ENCODE data around the gene LHFPL2. TPM values are rescaled to one million over a fixed set of nuclear protein-coding genes. Genes with fewer than 3 reads are reported as not detected.

The LHFPL2 gene
- total RNA-seq, 4 donors from 2014 or later = 10.3 to 11.6 (median 10.8) TPM

GRCh38 chr5:78566747-78567425, 81.7 kb downstream of the LHFPL2 start:
- Histone ChIP-seq H3K27me3 (no peaks in the 10 kb centered on the region), H3K4me1 (peaks cover 25% of the 10 kb centered on the region), H3K27ac (peak overlapping the region; percentile 80), H3K9me3 (no peaks in the 10 kb centered on the region), H3K36me3 (no peaks in the 10 kb centered on the region), H3K4me3 (no peak overlapping the region)
- WGBS = 79% methylated on average over 7 of the region's 7 CpGs
- TF ChIP-seq CTCF (IDR thresholded peaks at IDR 0.05) = no peak
- no peak for TF ChIP-seq POLR2AphosphoS5 (IDR thresholded peaks at IDR 0.05)
- TF ChIP-seq POLR2A (IDR thresholded peaks at IDR 0.05) = no peak
- TF ChIP-seq EP300 (IDR thresholded peaks at IDR 0.05) = no peak
- no peak for DNase-seq (ENCODE audit: low spot score in 2 of 2)

- DNase-seq (ENCODE audit: low spot score in 2 of 2) = no peak
- H3K4me3 ChIP-seq = no peak overlapping the region
- no peak overlapping the region for H3K27ac ChIP-seq
- H3K27me3 ChIP-seq = no peaks in the 10 kb centered on the region
- TF ChIP-seq POLR2A (IDR thresholded peaks at IDR 0.05) = no peak
- TF ChIP-seq EP300 (IDR thresholded peaks at IDR 0.05) = no peak
- TF ChIP-seq CTCF (IDR thresholded peaks at IDR 0.05) = no peak
- no peak for TF ChIP-seq POLR2AphosphoS5 (IDR thresholded peaks at IDR 0.05)
- peaks cover 25% of the 10 kb centered on the region for H3K4me1 ChIP-seq
- H3K9me3 ChIP-seq = no peaks in the 10 kb centered on the region
- 100% methylated on average over 1 of the region's 1 CpG for WGBS
- no peaks in the 10 kb centered on the region for H3K36me3 ChIP-seq
These were observed 83.2 kb downstream of the LHFPL2 start for GRCh38 chr5:78565395-78565794.

- H3K36me3 ChIP-seq = no peaks in the 10 kb centered on the region
- H3K4me1 ChIP-seq = peaks cover 17% of the 10 kb centered on the region
- no peaks in the 10 kb centered on the region for H3K27me3 ChIP-seq
- TF ChIP-seq EP300 (IDR thresholded peaks at IDR 0.05) (no peak), CTCF (IDR thresholded peaks at IDR 0.05) (no peak), POLR2AphosphoS5 (IDR thresholded peaks at IDR 0.05) (no peak), POLR2A (IDR thresholded peaks at IDR 0.05) (no peak)
- H3K4me3 ChIP-seq = no peak overlapping the region
- H3K9me3 ChIP-seq = no peaks in the 10 kb centered on the region
- 96% methylated on average over 2 of the region's 2 CpGs for WGBS
- no peak for DNase-seq (ENCODE audit: low spot score in 2 of 2)
- H3K27ac ChIP-seq = no peak overlapping the region
These were observed 85.0 kb downstream of the LHFPL2 start for GRCh38 chr5:78563621-78564020.

- WGBS = 72% methylated on average over 3 of the region's 3 CpGs
- Histone ChIP-seq H3K4me3 (no peak overlapping the region), H3K27me3 (no peaks in the 10 kb centered on the region), H3K27ac (no peak overlapping the region), H3K36me3 (no peaks in the 10 kb centered on the region), H3K9me3 (no peaks in the 10 kb centered on the region), H3K4me1 (peaks cover 14% of the 10 kb centered on the region)
- no peak for DNase-seq (ENCODE audit: low spot score in 2 of 2)
- TF ChIP-seq CTCF (IDR thresholded peaks at IDR 0.05) (no peak), EP300 (IDR thresholded peaks at IDR 0.05) (no peak), POLR2A (IDR thresholded peaks at IDR 0.05) (no peak), POLR2AphosphoS5 (IDR thresholded peaks at IDR 0.05) (no peak)
These were observed 85.8 kb downstream of the LHFPL2 start for GRCh38 chr5:78562714-78563330.

GRCh38 chr5:78562001-78562400, 86.6 kb downstream of the LHFPL2 start:
- TF ChIP-seq POLR2AphosphoS5 (IDR thresholded peaks at IDR 0.05) (no peak), EP300 (IDR thresholded peaks at IDR 0.05) (no peak)
- Histone ChIP-seq H3K4me1 (peaks cover 7% of the 10 kb centered on the region), H3K27ac (no peak overlapping the region), H3K4me3 (no peak overlapping the region), H3K9me3 (no peaks in the 10 kb centered on the region), H3K36me3 (no peaks in the 10 kb centered on the region), H3K27me3 (no peaks in the 10 kb centered on the region)
- no peak for DNase-seq (ENCODE audit: low spot score in 2 of 2)
- 96% methylated on average over 3 of the region's 3 CpGs for WGBS

Measured in suprapubic skin (tissue), 4 donors.